Esophagus squamous epithelium (tissue), 4 donors: Measurements from ENCODE around the gene MEIS3.

Source experiments
- POLR2A ChIP-seq, 4 donors: fragments of 450-650 bp; IDR thresholded peaks; one replicate each; pipeline ENCODE4 v1.6.1; 2017; ENCODE audit warnings: antibody characterized with exemption in 4 of 4, mild to moderate bottlenecking in 4 of 4, moderate library complexity in 3 of 4
- TF ChIP-seq, protein P1 (sequence below), 6 experiments: fragments of 450-650 bp in 4 of 6; fragments of 200-600 bp in 2 of 6; sonication (generic) in 2 of 6; IDR thresholded peaks; one replicate each; pipeline ENCODE4 v1.5.1; 2016 to 2019; ENCODE audit warnings: antibody characterized with exemption in 6 of 6, mild to moderate bottlenecking in 4 of 6, moderate library complexity in 4 of 6

GRCh38 chr19:47407417-47407774, 11.9 kb downstream of the MEIS3 start:
- TF ChIP-seq, protein P1, sequence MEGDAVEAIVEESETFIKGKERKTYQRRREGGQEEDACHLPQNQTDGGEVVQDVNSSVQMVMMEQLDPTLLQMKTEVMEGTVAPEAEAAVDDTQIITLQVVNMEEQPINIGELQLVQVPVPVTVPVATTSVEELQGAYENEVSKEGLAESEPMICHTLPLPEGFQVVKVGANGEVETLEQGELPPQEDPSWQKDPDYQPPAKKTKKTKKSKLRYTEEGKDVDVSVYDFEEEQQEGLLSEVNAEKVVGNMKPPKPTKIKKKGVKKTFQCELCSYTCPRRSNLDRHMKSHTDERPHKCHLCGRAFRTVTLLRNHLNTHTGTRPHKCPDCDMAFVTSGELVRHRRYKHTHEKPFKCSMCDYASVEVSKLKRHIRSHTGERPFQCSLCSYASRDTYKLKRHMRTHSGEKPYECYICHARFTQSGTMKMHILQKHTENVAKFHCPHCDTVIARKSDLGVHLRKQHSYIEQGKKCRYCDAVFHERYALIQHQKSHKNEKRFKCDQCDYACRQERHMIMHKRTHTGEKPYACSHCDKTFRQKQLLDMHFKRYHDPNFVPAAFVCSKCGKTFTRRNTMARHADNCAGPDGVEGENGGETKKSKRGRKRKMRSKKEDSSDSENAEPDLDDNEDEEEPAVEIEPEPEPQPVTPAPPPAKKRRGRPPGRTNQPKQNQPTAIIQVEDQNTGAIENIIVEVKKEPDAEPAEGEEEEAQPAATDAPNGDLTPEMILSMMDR (IDR thresholded peaks at IDR 0.05): no peak
- TF ChIP-seq POLR2A (IDR thresholded peaks at IDR 0.05): no peak
